Body of pancreas (tissue), 4 donors: ENCODE results near the gene BPGM. TPM values are rescaled to one million over a fixed set of nuclear protein-coding genes. Genes with fewer than 3 reads are reported as not detected.

Source experiments
- ATAC-seq: fragments of 150-250 bp; one replicate; pipeline ENCODE4 v1.9.1; 2016
- DNase-seq, 4 donors: peaks; one replicate each; pipeline ENCODE4 v3.0.0-alpha.2; 2019
- H3K27ac ChIP-seq, 4 donors: fragments of 200-600 bp; sonication (generic); 1 replicate in 3 of 4; 2 replicates in 1 of 4; pipeline versions ENCODE4 v1.5.1 to v1.6.1; 2016 to 2019; ENCODE audit warnings: mild to moderate bottlenecking in 1 of 4, mixed read lengths in 1 of 4, moderate library complexity in 1 of 4
- H3K27me3 ChIP-seq, 2 donors: fragments of 200-600 bp; sonication (generic); one replicate each; pipeline ENCODE4 v1.6.0; 2016; ENCODE audit warnings: mild to moderate bottlenecking in 1 of 2
- H3K36me3 ChIP-seq, 2 donors: fragments of 200-600 bp; sonication (generic); replicated peaks in 1 of 2; 2 replicates each; pipeline ENCODE4 v1.5.1; 2016; ENCODE audit warnings: low read depth in 2 of 2; ENCODE audit not compliant: insufficient read depth in 1 of 2
- H3K4me1 ChIP-seq: fragments of 200-600 bp; sonication (generic); one replicate; pipeline ENCODE4 v1.6.0; 2016
- H3K4me3 ChIP-seq, 2 donors: fragments of 200-600 bp; sonication (generic); 1 replicate in 1 of 2; 2 replicates in 1 of 2; pipeline ENCODE4 v1.5.1; 2016 to 2019
- H3K9me3 ChIP-seq, 3 donors: fragments of 200-600 bp; sonication (generic); 1 replicate in 2 of 3; 2 replicates in 1 of 3; pipeline ENCODE4 v1.5.1; 2016
- CTCF ChIP-seq, 7 experiments: fragments of 450-650 bp in 4 of 7; fragments of 200-600 bp in 3 of 7; sonication (generic) in 3 of 7; IDR thresholded peaks; one replicate each; pipeline ENCODE4 v1.5.1; 2016 to 2019; ENCODE audit warnings: antibody characterized with exemption in 7 of 7
- POLR2A ChIP-seq, 3 donors: fragments of 450-650 bp; IDR thresholded peaks; one replicate each; pipeline ENCODE4 v1.6.1; 2016; ENCODE audit warnings: antibody characterized with exemption in 3 of 3, mild to moderate bottlenecking in 2 of 3
- WGBS, 2 donors: methylation state at CpG; one replicate each; pipeline ENCODE4 v1.1.5; 2017; 5-methylcytosine and 5-hydroxymethylcytosine counted together
- intact Hi-C: fragments of 100-400 bp; cut with DNase I; formaldehyde crosslinking; loops from one replicate; pipeline ENCODE4 v1.15.1; 2023
- total RNA-seq, 2 donors: library from RNA; depleted of rRNA; stranded (reverse); fragments of >200 nt; gene quantifications; one replicate each; pipeline ENCODE4 v1.1.0, GENCODE V29; 2016

The BPGM gene
- total RNA-seq, 2 donors from 2014 or later: 2.6 to 7.8 TPM

- Histone ChIP-seq H3K4me1 (no peaks in the 10 kb centered on the region), H3K36me3 (no peaks in the 10 kb centered on the region), H3K9me3 (no peaks in the 10 kb centered on the region), H3K27ac (no peak overlapping the region), H3K27me3 (no peaks in the 10 kb centered on the region), H3K4me3 (no peak overlapping the region)
- DNase-seq (no peak), ATAC-seq (no peak)
- intact Hi-C loops: no loop called here
- 83 to 86% methylated on average over 4 of the region's 4 CpGs for WGBS, 2 donors
- TF ChIP-seq CTCF (IDR thresholded peaks at IDR 0.05) (no peak), POLR2A (IDR thresholded peaks at IDR 0.05) (no peak)
These were observed 46.6 kb downstream of the BPGM start for GRCh38 chr7:134693256-134693655.

- no peak for TF ChIP-seq POLR2A (IDR thresholded peaks at IDR 0.05)
- TF ChIP-seq CTCF (IDR thresholded peaks at IDR 0.05): no peak
- Histone ChIP-seq H3K4me3 (no peak overlapping the region), H3K36me3 (no peaks in the 10 kb centered on the region), H3K27ac (no peak overlapping the region), H3K27me3 (no peaks in the 10 kb centered on the region), H3K9me3 (no peaks in the 10 kb centered on the region), H3K4me1 (no peaks in the 10 kb centered on the region)
- intact Hi-C loops: no loop called here
- DNase-seq: no peak
- 59 to 67% methylated on average over 7 of the region's 7 CpGs for WGBS, 2 donors
- ATAC-seq: no peak
These were observed 47.6 kb downstream of the BPGM start for GRCh38 chr7:134694299-134694698.

- no peak for ATAC-seq
- intact Hi-C loops: no loop called here
These were observed 48.1 kb downstream of the BPGM start for GRCh38 chr7:134694767-134695166.

GRCh38 chr7:134695321-134695860, 48.7 kb downstream of the BPGM start:
- TF ChIP-seq CTCF (IDR thresholded peaks at IDR 0.05) (no peak), POLR2A (IDR thresholded peaks at IDR 0.05) (no peak)
- WGBS, 2 donors: 62 to 70% methylated on average over 9 of the region's 9 CpGs
- no peak for DNase-seq
- Histone ChIP-seq H3K4me3 (no peak overlapping the region), H3K27ac (no peak overlapping the region), H3K9me3 (no peaks in the 10 kb centered on the region), H3K27me3 (no peaks in the 10 kb centered on the region), H3K36me3 (no peaks in the 10 kb centered on the region), H3K4me1 (no peaks in the 10 kb centered on the region)
- intact Hi-C loops: no loop called here
- ATAC-seq: no peak

More at GRCh38 chr7:134694767-134695166, 48.1 kb downstream of the BPGM start:
- Histone ChIP-seq H3K27me3 (no peaks in the 10 kb centered on the region), H3K9me3 (no peaks in the 10 kb centered on the region), H3K4me3 (no peak overlapping the region), H3K4me1 (no peaks in the 10 kb centered on the region), H3K36me3 (no peaks in the 10 kb centered on the region), H3K27ac (no peak overlapping the region)
- TF ChIP-seq POLR2A (IDR thresholded peaks at IDR 0.05): no peak
- TF ChIP-seq CTCF (IDR thresholded peaks at IDR 0.05): no peak
- WGBS, 2 donors: 88 to 94% methylated on average over 2 of the region's 2 CpGs
- no peak for DNase-seq

- ATAC-seq (no peak), DNase-seq (no peak)
- no peaks in the 10 kb centered on the region for H3K27me3 ChIP-seq
- H3K27ac ChIP-seq: no peak overlapping the region
- no peak overlapping the region for H3K4me3 ChIP-seq
- TF ChIP-seq POLR2A (IDR thresholded peaks at IDR 0.05): no peak
- no peak for TF ChIP-seq CTCF (IDR thresholded peaks at IDR 0.05)
- no peaks in the 10 kb centered on the region for H3K9me3 ChIP-seq
- WGBS, 2 donors: 62 to 79% methylated on average over 4 to 5 of the region's 5 CpGs
- H3K4me1 ChIP-seq: no peaks in the 10 kb centered on the region
- intact Hi-C loops: no loop called here
- no peaks in the 10 kb centered on the region for H3K36me3 ChIP-seq
These were observed 49.6 kb downstream of the BPGM start for GRCh38 chr7:134696261-134696660.
